ENCODE results near the gene GDI2. TPM values are rescaled to one million over a fixed set of nuclear protein-coding genes. Genes with fewer than 3 reads are reported as not detected.

Gene GDI2
- total RNA-seq, 1 experiment from 2014 or later: 196 TPM

DNA sequence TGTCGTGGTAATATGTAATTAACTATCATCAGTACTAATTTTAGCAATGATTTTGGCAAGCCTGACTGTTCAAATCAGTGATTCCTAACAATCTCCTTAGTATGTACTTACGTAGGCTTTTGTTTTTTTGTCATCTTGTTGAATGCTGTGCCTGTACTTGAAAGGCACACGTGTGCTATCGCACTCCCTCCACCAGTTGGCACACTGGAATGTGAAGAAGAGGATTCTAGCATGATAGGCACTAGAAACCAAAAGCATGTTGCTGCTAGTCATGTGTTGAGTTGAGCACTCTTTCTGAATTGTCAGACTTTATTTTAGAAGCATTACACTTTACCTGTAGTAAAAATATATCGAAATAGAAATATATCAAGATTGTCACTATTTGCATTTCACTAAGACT is 69.5 kb downstream of the GDI2 start:
- ChIA-PET POLR2A (ENCODE audit: unreplicated experiment) (no interaction called here), CTCF (no interaction called here)
- Histone ChIP-seq H3K4me1 (replicated peaks; ENCODE audit: insufficient read depth) (no peaks in the 10 kb centered on the region), H3K27ac (no peak overlapping the region), H3F3A (ENCODE audit: insufficient read depth, low read depth) (no peaks in the 10 kb centered on the region), H3K36me3 (ENCODE audit: low read depth) (no peaks in the 10 kb centered on the region), H4K20me1 (ENCODE audit: insufficient read depth) (no peaks in the 10 kb centered on the region), H3K79me2 (ENCODE audit: low read depth) (no peaks in the 10 kb centered on the region), H2AFZ (no peak overlapping the region), H3K4me3 (no peak overlapping the region), H3K4me2 (no peak overlapping the region), H3K27me3 (ENCODE audit: insufficient read depth, low read depth) (no peaks in the 10 kb centered on the region), H3K9me2 (ENCODE audit: insufficient read depth) (no peaks in the 10 kb centered on the region), H3K9me3 (ENCODE audit: insufficient read depth, low read depth) (no peaks in the 10 kb centered on the region)
- DNase-seq: no peak
- intact Hi-C loops (cut with micrococcal nuclease; ENCODE audit: unreplicated experiment): no loop called here
- TF ChIP-seq EZH2 (IDR thresholded peaks at IDR 0.05; ENCODE audit: low read depth) (no peak), CTCF (conservative IDR thresholded peaks at IDR 0.05) (no peak)
- BruUV-seq (replicated peaks): no TSS peak

DNA sequence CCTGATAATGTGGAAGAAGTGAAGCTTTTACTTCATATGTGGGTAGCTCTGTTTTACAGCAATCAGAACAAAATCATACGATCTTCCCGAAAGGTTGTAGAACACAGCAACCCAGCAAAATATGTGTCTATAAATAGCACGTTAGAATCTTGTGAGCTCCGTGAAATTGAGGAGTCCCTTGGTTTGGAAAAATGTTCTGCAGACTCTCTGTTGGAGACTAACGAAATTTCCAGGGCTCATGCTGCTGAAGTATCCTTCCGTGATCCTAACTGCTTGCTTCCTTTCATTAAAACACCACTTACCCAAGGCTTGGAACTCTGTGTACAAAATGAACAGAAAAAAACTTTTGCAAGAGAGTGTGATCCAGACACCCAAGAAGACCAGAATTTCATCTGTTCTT is 71.1 kb downstream of the GDI2 start:
- Histone ChIP-seq H2AFZ (no peak overlapping the region), H3K79me2 (ENCODE audit: low read depth) (no peaks in the 10 kb centered on the region), H3K9me2 (ENCODE audit: insufficient read depth) (no peaks in the 10 kb centered on the region), H4K20me1 (ENCODE audit: insufficient read depth) (no peaks in the 10 kb centered on the region), H3F3A (ENCODE audit: insufficient read depth, low read depth) (no peaks in the 10 kb centered on the region), H3K27me3 (ENCODE audit: insufficient read depth, low read depth) (no peaks in the 10 kb centered on the region), H3K9me3 (ENCODE audit: insufficient read depth, low read depth) (no peaks in the 10 kb centered on the region), H3K27ac (no peak overlapping the region), H3K36me3 (ENCODE audit: low read depth) (no peaks in the 10 kb centered on the region), H3K4me2 (no peak overlapping the region), H3K4me3 (no peak overlapping the region), H3K4me1 (replicated peaks; ENCODE audit: insufficient read depth) (no peaks in the 10 kb centered on the region)
- TF ChIP-seq EZH2 (IDR thresholded peaks at IDR 0.05; ENCODE audit: low read depth): no peak
- no peak for TF ChIP-seq CTCF (conservative IDR thresholded peaks at IDR 0.05)
- intact Hi-C loops (cut with micrococcal nuclease; ENCODE audit: unreplicated experiment): no loop called here
- ChIA-PET CTCF (no interaction called here), POLR2A (ENCODE audit: unreplicated experiment) (no interaction called here)
- no TSS peak for BruUV-seq (replicated peaks)
- DNase-seq: no peak

DNA sequence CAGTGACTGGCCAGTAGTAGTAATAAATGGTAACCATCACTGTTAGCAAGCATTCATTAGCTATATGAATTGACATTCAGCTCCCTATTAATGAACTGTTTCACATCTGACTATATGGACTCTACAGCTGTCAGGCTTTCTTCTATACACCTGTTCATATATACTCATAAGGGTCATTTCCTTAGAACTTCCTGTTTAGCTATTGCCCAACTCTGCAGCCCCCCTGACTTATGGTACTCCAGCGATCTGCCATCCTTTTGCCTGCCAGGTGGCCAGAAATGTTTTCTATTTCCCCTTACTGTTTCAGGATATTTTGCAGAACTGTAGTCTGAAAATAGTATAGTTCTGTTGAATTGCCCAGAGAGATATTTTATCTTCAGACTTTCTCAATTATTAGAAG is 72.0 kb downstream of the GDI2 start:
- Histone ChIP-seq H3K4me2 (no peak overlapping the region), H4K20me1 (ENCODE audit: insufficient read depth) (no peaks in the 10 kb centered on the region), H3K79me2 (ENCODE audit: low read depth) (no peaks in the 10 kb centered on the region), H3K9me2 (ENCODE audit: insufficient read depth) (no peaks in the 10 kb centered on the region), H3K9me3 (ENCODE audit: insufficient read depth, low read depth) (no peaks in the 10 kb centered on the region), H3K27ac (no peak overlapping the region), H3K36me3 (ENCODE audit: low read depth) (no peaks in the 10 kb centered on the region), H2AFZ (no peak overlapping the region), H3K4me3 (no peak overlapping the region), H3K27me3 (ENCODE audit: insufficient read depth, low read depth) (no peaks in the 10 kb centered on the region), H3F3A (ENCODE audit: insufficient read depth, low read depth) (no peaks in the 10 kb centered on the region), H3K4me1 (replicated peaks; ENCODE audit: insufficient read depth) (no peaks in the 10 kb centered on the region)
- ChIA-PET POLR2A (ENCODE audit: unreplicated experiment) (no interaction called here), CTCF (no interaction called here)
- intact Hi-C loops (cut with micrococcal nuclease; ENCODE audit: unreplicated experiment): no loop called here
- BruUV-seq (replicated peaks): no TSS peak
- no peak for TF ChIP-seq CTCF (conservative IDR thresholded peaks at IDR 0.05)
- no peak for TF ChIP-seq EZH2 (IDR thresholded peaks at IDR 0.05; ENCODE audit: low read depth)
- no peak for DNase-seq

Data from PC-9 (cell line).